ENCODE data around the gene PNMA8B. TPM values are rescaled to one million over a fixed set of nuclear protein-coding genes. Genes with fewer than 3 reads are reported as not detected.
A peak's percentile ranks its signal among the peaks of the same experiment; 100 is the strongest.

Gene PNMA8B
- total RNA-seq, 4 donors from 2014 or later: 1.8 to 3.2 (median 2.8) TPM

GRCh38 chr19:46492841-46493235 is 2.8 kb downstream of the PNMA8B start:
- H3K36me3 ChIP-seq: no peaks in the 10 kb centered on the region
- TF ChIP-seq, protein P1, sequence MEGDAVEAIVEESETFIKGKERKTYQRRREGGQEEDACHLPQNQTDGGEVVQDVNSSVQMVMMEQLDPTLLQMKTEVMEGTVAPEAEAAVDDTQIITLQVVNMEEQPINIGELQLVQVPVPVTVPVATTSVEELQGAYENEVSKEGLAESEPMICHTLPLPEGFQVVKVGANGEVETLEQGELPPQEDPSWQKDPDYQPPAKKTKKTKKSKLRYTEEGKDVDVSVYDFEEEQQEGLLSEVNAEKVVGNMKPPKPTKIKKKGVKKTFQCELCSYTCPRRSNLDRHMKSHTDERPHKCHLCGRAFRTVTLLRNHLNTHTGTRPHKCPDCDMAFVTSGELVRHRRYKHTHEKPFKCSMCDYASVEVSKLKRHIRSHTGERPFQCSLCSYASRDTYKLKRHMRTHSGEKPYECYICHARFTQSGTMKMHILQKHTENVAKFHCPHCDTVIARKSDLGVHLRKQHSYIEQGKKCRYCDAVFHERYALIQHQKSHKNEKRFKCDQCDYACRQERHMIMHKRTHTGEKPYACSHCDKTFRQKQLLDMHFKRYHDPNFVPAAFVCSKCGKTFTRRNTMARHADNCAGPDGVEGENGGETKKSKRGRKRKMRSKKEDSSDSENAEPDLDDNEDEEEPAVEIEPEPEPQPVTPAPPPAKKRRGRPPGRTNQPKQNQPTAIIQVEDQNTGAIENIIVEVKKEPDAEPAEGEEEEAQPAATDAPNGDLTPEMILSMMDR (IDR thresholded peaks at IDR 0.05): no peak
- no peak for TF ChIP-seq POLR2AphosphoS5 (IDR thresholded peaks at IDR 0.05)
- TF ChIP-seq POLR2A (IDR thresholded peaks at IDR 0.05): no peak
- no peak for TF ChIP-seq EP300 (IDR thresholded peaks at IDR 0.05)
- no peak for DNase-seq (ENCODE audit: low spot score in 2 of 2)
- WGBS: 18% methylated on average over 14 of the region's 17 CpGs
- peaks cover 77% of the 10 kb centered on the region for H3K4me1 ChIP-seq
- no peaks in the 10 kb centered on the region for H3K9me3 ChIP-seq
- H3K4me3 ChIP-seq: peak overlapping the region; percentile 57
- peaks cover 30% of the 10 kb centered on the region for H3K27me3 ChIP-seq
- peak overlapping the region; percentile 78 for H3K27ac ChIP-seq

GRCh38 chr19:46491975-46492682 is 3.5 kb downstream of the PNMA8B start:
- WGBS: 51% methylated on average over 13 of the region's 18 CpGs
- TF ChIP-seq POLR2A (IDR thresholded peaks at IDR 0.05) (no peak), POLR2AphosphoS5 (IDR thresholded peaks at IDR 0.05) (no peak), EP300 (IDR thresholded peaks at IDR 0.05) (no peak)
- TF ChIP-seq, protein P1 (IDR thresholded peaks at IDR 0.05): no peak

GRCh38 chr19:46490774-46491173 is 4.9 kb downstream of the PNMA8B start:
- peaks cover 46% of the 10 kb centered on the region for H3K27me3 ChIP-seq

More at GRCh38 chr19:46491975-46492682, 3.5 kb downstream of the PNMA8B start:
- Histone ChIP-seq H3K27me3 (peaks cover 37% of the 10 kb centered on the region), H3K4me1 (peaks cover 84% of the 10 kb centered on the region), H3K4me3 (no peak overlapping the region), H3K36me3 (no peaks in the 10 kb centered on the region), H3K27ac (peak overlapping the region; percentile 5), H3K9me3 (no peaks in the 10 kb centered on the region)
- peak in 1 of 2 donors; percentile 69 for DNase-seq (ENCODE audit: low spot score in 2 of 2)

GRCh38 chr19:46489445-46490272 is 6.0 kb downstream of the PNMA8B start:
- WGBS: 15% methylated on average over 40 of the region's 52 CpGs
- Histone ChIP-seq H3K27me3 (peaks cover 46% of the 10 kb centered on the region), H3K36me3 (no peaks in the 10 kb centered on the region), H3K27ac (peak overlapping the region; percentile 27), H3K4me3 (no peak overlapping the region), H3K9me3 (no peaks in the 10 kb centered on the region), H3K4me1 (peaks cover 74% of the 10 kb centered on the region)
- TF ChIP-seq, protein P1 (IDR thresholded peaks at IDR 0.05): peak in 1 of 2 donors; percentile 43
- TF ChIP-seq EP300 (IDR thresholded peaks at IDR 0.05): no peak
- DNase-seq (ENCODE audit: low spot score in 2 of 2): peak; percentile 72 to 83

More at GRCh38 chr19:46490774-46491173, 4.9 kb downstream of the PNMA8B start:
- H3K9me3 ChIP-seq: no peaks in the 10 kb centered on the region
- H3K4me3 ChIP-seq: no peak overlapping the region
- no peaks in the 10 kb centered on the region for H3K36me3 ChIP-seq
- DNase-seq (ENCODE audit: low spot score in 2 of 2): no peak
- TF ChIP-seq EP300 (IDR thresholded peaks at IDR 0.05) (no peak), POLR2A (IDR thresholded peaks at IDR 0.05) (no peak), POLR2AphosphoS5 (IDR thresholded peaks at IDR 0.05) (no peak)
- TF ChIP-seq, protein P1 (IDR thresholded peaks at IDR 0.05): no peak
- no peak overlapping the region for H3K27ac ChIP-seq
- 89% methylated on average over 9 of the region's 9 CpGs for WGBS
- H3K4me1 ChIP-seq: peaks cover 85% of the 10 kb centered on the region

DNA sequence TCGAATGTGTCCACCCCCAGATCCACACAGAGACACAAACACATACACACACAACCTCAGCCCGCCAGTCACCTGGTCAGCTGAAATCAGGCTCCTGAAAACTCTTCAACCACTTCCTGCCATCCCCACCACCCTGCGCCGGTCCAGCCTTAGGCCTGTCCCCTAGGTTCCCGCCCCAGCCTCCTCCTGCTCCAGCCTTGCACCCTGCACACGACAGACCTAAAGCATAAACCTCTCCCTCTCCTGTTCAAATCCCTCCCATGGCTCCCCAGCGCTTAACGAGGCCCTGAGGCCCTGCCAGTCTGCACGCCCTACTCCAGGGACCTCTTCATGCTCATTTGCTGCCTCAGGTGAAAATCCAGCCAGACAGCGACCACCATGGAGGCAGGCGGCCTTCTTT is 7.1 kb downstream of the PNMA8B start:
- peaks cover 43% of the 10 kb centered on the region for H3K27me3 ChIP-seq
- H3K36me3 ChIP-seq: no peaks in the 10 kb centered on the region
- TF ChIP-seq POLR2A (IDR thresholded peaks at IDR 0.05) (no peak), POLR2AphosphoS5 (IDR thresholded peaks at IDR 0.05) (no peak), EP300 (IDR thresholded peaks at IDR 0.05) (no peak)
- TF ChIP-seq, protein P1 (IDR thresholded peaks at IDR 0.05): no peak
- H3K4me1 ChIP-seq: peaks cover 63% of the 10 kb centered on the region
- H3K4me3 ChIP-seq: no peak overlapping the region
- peak in 1 of 2 donors; percentile 67 for DNase-seq (ENCODE audit: low spot score in 2 of 2)
- H3K27ac ChIP-seq: no peak overlapping the region
- 58% methylated on average over 10 of the region's 11 CpGs for WGBS
- H3K9me3 ChIP-seq: no peaks in the 10 kb centered on the region
